Measurements from ENCODE around the gene TBX21. TPM values are rescaled to one million over a fixed set of nuclear protein-coding genes. Genes with fewer than 3 reads are reported as not detected.
A peak's percentile ranks its signal among the peaks of the same experiment; 100 is the strongest.

The TBX21 gene
- total and polyA plus RNA-seq, 12 donors: 0.06 to 2.0 (median 0.50) TPM; not detected in 2

DNA sequence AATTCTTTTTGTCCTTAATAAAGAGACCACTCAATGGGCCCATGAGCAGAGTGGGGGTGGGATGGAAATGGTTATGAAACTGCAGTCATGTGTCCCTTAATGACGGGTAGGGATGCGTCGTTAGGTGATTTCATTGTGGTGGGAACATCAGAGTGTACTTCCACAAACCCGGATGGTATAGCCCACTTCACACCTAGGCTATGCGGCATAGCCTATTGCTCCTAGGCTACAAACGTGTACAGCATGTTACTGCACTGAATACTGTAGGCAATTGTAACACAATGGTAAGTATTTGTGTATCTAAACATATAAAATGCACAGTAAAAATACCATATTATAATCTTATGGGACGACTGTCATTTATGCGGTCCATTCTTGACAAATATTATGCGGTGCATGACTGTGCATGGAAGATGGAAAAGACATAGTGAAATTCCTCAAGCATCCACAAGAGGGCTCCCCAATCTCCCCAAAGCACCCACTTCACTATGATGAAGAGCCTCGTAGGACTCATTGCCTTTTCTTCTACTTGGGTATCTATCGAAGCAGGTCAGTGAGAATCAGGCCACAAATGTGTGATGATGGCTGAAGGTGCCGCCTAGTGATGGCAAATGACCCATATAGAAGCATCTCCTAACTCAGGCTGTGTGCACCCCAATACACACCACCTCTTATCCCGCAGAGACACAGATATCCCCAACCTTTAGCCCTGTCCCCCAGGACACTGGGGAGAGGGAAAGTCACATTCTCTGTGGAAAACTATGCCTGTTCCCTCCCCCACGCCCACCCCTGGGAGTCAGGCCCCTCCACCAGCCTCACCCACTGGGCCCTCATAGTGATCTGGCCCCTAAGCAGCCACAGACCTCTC lies 43.5 kb downstream of the TBX21 start:
- H3K4me3 ChIP-seq: no peak overlapping the region
- intact Hi-C loops (cut with DNase I): no loop called here
- H3K9me3 ChIP-seq (replicated peaks in 1 of 3): no peaks in the 10 kb centered on the region
- peak in 3 of 7 donors; percentile 10 to 48 (median 42) for DNase-seq
- 36 to 43% (median 39%) methylated on average over 14 of the region's 14 CpGs for WGBS, 4 donors
- H3K36me3 ChIP-seq (replicated peaks in 1 of 2): no peaks in the 10 kb centered on the region
- peaks cover 40% of the 10 kb centered on the region for H3K27me3 ChIP-seq
- no peak overlapping the region for H3K27ac ChIP-seq
- TF ChIP-seq CTCF (IDR thresholded peaks at IDR 0.05) (peak; percentile 41 to 69 (median 63)), POLR2A (IDR thresholded peaks at IDR 0.05) (no peak)
- no peaks in the 10 kb centered on the region for H3K4me1 ChIP-seq (replicated peaks in 1 of 2)

- H3K9me3 ChIP-seq (replicated peaks in 1 of 3): no peaks in the 10 kb centered on the region
- no peaks in the 10 kb centered on the region for H3K36me3 ChIP-seq (replicated peaks in 1 of 2)
- no peak overlapping the region for H3K27ac ChIP-seq
- H3K4me3 ChIP-seq: no peak overlapping the region
- no peak for DNase-seq
- TF ChIP-seq CTCF (IDR thresholded peaks at IDR 0.05) (no peak), POLR2A (IDR thresholded peaks at IDR 0.05) (no peak)
- H3K27me3 ChIP-seq: peaks cover 40% of the 10 kb centered on the region
- WGBS, 4 donors: 28 to 68% (median 36%) methylated on average over 5 to 45 of the region's 45 CpGs
- H3K4me1 ChIP-seq (replicated peaks in 1 of 2): no peaks in the 10 kb centered on the region
- intact Hi-C loops (cut with DNase I): no loop called here
These were observed 45.2 kb downstream of the TBX21 start for GRCh38 chr17:47778184-47778635.

- intact Hi-C loops (cut with DNase I): loop anchor here (10.0 kb wide), 2 partner anchors 77 to 87 kb away; partner anchors contain the start of gene TBKBP1 (in 1 of the 2)
These were observed 48.4 kb downstream of the TBX21 start for GRCh38 chr17:47781397-47781796.

More at GRCh38 chr17:47781397-47781796, 48.4 kb downstream of the TBX21 start:
- no peak overlapping the region for H3K4me3 ChIP-seq
- H3K27me3 ChIP-seq: peaks cover 26% of the 10 kb centered on the region
- H3K36me3 ChIP-seq (replicated peaks in 1 of 2): no peaks in the 10 kb centered on the region
- 72 to 81% (median 75%) methylated on average over 4 to 5 of the region's 5 CpGs for WGBS, 4 donors
- H3K4me1 ChIP-seq (replicated peaks in 1 of 2): no peaks in the 10 kb centered on the region
- H3K9me3 ChIP-seq (replicated peaks in 1 of 3): no peaks in the 10 kb centered on the region
- no peak for TF ChIP-seq CTCF (IDR thresholded peaks at IDR 0.05)
- no peak for TF ChIP-seq POLR2A (IDR thresholded peaks at IDR 0.05)
- H3K27ac ChIP-seq: no peak overlapping the region
- no peak for DNase-seq
